CD4-positive, alpha-beta memory T cell (primary cell): ENCODE data around the gene NT5DC1. TPM values are rescaled to one million over a fixed set of nuclear protein-coding genes. Genes with fewer than 3 reads are reported as not detected.

Experiments
- CTCF ChIA-PET: fragments of 350-600 bp; sonication (Branson Sonifier 250); formaldehyde crosslinking; loops from one replicate; lab custom pipeline; 2021; ENCODE audit warnings: inconsistent platforms; ENCODE audit not compliant: partially characterized antibody; lab: Charles Lee
- POLR2A ChIA-PET: fragments of 350-600 bp; sonication (Branson Sonifier 250); formaldehyde crosslinking; loops from one replicate; lab custom pipeline; 2021; ENCODE audit not compliant: partially characterized antibody; lab: Charles Lee
- DNase-seq, 5 donors: peaks; one replicate each; pipeline versions ENCODE4 v3.0.0 to v3.0.0-alpha.2; 2020 to 2022; ENCODE audit warnings: mixed read lengths in 1 of 5
- H3K27ac ChIP-seq: one replicate; pipeline ENCODE4 v1.7.0; 2013; ENCODE audit warnings: low read depth, low read length
- H3K27me3 ChIP-seq: 2 replicates; pipeline ENCODE4 v1.7.0; 2013; ENCODE audit warnings: mild to moderate bottlenecking, low read length, moderate library complexity; ENCODE audit not compliant: insufficient read depth
- H3K36me3 ChIP-seq: 2 replicates; pipeline ENCODE4 v1.7.0; 2013; ENCODE audit warnings: mild to moderate bottlenecking, low read length, moderate library complexity; ENCODE audit not compliant: insufficient read depth
- H3K4me1 ChIP-seq: 2 replicates; pipeline ENCODE4 v1.7.0; 2013; ENCODE audit warnings: mild to moderate bottlenecking, low read length, moderate library complexity; ENCODE audit not compliant: insufficient read depth
- H3K4me3 ChIP-seq, 2 donors: one replicate each; pipeline ENCODE4 v1.7.0; 2013; ENCODE audit warnings: low read length in 2 of 2, mild to moderate bottlenecking in 1 of 2
- H3K9me3 ChIP-seq, 2 donors: one replicate each; pipeline ENCODE4 v1.7.0; 2013; ENCODE audit warnings: low read length in 2 of 2, control low read depth in 1 of 2; ENCODE audit not compliant: control insufficient read depth in 1 of 2
- H3K27ac Mint-ChIP-seq, 7 donors: one replicate each; pipeline ENCODE4 v1.8.0; 2020 to 2021; ENCODE audit warnings: mixed read lengths in 7 of 7, mild to moderate bottlenecking in 6 of 7, inconsistent platforms in 3 of 7, moderate library complexity in 3 of 7
- H3K27me3 Mint-ChIP-seq, 2 donors: one replicate each; pipeline ENCODE4 v1.8.0; 2020 to 2021; ENCODE audit warnings: mixed read lengths in 2 of 2
- H3K36me3 Mint-ChIP-seq, 2 donors: one replicate each; pipeline ENCODE4 v1.8.0; 2020 to 2021; ENCODE audit warnings: mixed read lengths in 2 of 2, inconsistent platforms in 1 of 2, mild to moderate bottlenecking in 1 of 2
- H3K4me1 Mint-ChIP-seq, 4 donors: one replicate each; pipeline ENCODE4 v1.8.0; 2020 to 2021; ENCODE audit warnings: mixed read lengths in 4 of 4, mild to moderate bottlenecking in 1 of 4
- H3K4me3 Mint-ChIP-seq, 8 donors: one replicate each; pipeline ENCODE4 v1.8.0; 2020 to 2021; ENCODE audit warnings: mixed read lengths in 8 of 8, mild to moderate bottlenecking in 7 of 8, moderate library complexity in 6 of 8, inconsistent platforms in 3 of 8
- H3K9me3 Mint-ChIP-seq, 8 donors: one replicate each; pipeline ENCODE4 v1.8.0; 2020 to 2021; ENCODE audit warnings: mixed read lengths in 8 of 8, mild to moderate bottlenecking in 5 of 8, inconsistent platforms in 3 of 8, moderate library complexity in 1 of 8
- intact Hi-C: fragments of 100-400 bp; cut with micrococcal nuclease; formaldehyde crosslinking; loops from one replicate; pipeline ENCODE4 v1.15.1; 2023
- polyA plus RNA-seq, 2 donors: library from polyadenylated mRNA; unstranded; fragments of 300-500 nt; fragmentation: Illumina TruSeq; gene quantifications; one replicate each; pipeline ENCODE4 v1.2.3, GENCODE V29; 2021
- total RNA-seq, 2 experiments: library from RNA; stranded (reverse); gene quantifications; one replicate each; pipeline ENCODE4 v1.2.3, GENCODE V29; 2021

Gene NT5DC1
- total and polyA plus RNA-seq, 4 experiments from 2014 or later: 50.5 to 78.4 (median 58.3) TPM

- Histone ChIP-seq H3K4me1 (no peaks in the 10 kb centered on the region), H3K4me3 (no peak overlapping the region), H3K27me3 (no peaks in the 10 kb centered on the region), H3K9me3 (no peaks in the 10 kb centered on the region), H3K27ac (no peak overlapping the region), H3K36me3 (peaks cover under 1% of the 10 kb centered on the region)
- Mint-ChIP-seq H3K4me1 (no peaks in the 10 kb centered on the region), H3K27ac (peak overlapping the region in 1 of 7 donors; percentile 25), H3K4me3 (no peak overlapping the region), H3K27me3 (no peaks in the 10 kb centered on the region), H3K9me3 (no peaks in the 10 kb centered on the region), H3K36me3 (peaks cover 16 to 29% of the 10 kb centered on the region in 2 donors)
- intact Hi-C loops: no loop called here
- ChIA-PET CTCF (interaction anchor here (0.7 to 1.8 kb wide), 5 partner anchors 11 to 330 kb away, joined by 3 to 5 read pairs (median 3); no protein-coding TSS in a partner anchor), POLR2A (no interaction called here)
- DNase-seq: peak in 2 of 5 donors; percentile 11 to 41
These were observed 128.7 kb downstream of the NT5DC1 start for GRCh38 chr6:116229287-116229913.

DNA sequence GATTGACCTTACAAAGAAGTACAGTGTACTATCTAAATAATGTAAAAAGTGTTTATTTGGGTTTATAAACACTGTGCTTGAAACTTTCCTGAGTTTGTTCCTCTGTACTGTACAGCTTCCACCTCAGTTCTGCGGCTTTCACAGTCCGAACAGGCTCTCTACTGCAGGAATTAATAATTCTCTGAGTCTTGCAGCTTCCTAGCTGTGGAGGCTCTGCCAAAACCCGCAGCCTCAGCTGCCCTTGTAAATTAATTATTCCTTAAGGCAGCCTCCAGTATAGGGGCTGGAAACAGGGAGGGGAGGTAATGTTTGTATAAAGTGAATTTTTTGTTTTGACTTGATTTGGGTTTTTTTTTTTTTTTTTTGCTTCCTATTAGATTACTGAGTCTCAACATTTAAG is 134.0 kb downstream of the NT5DC1 start:
- H3K9me3 ChIP-seq: no peaks in the 10 kb centered on the region
- H3K9me3 Mint-ChIP-seq: no peaks in the 10 kb centered on the region
- no peak overlapping the region for H3K4me3 ChIP-seq
- H3K27me3 ChIP-seq: no peaks in the 10 kb centered on the region
- ChIA-PET POLR2A (no interaction called here), CTCF (no interaction called here)
- H3K27ac ChIP-seq: no peak overlapping the region
- H3K4me1 ChIP-seq: no peaks in the 10 kb centered on the region
- no peak overlapping the region for H3K4me3 Mint-ChIP-seq
- peak overlapping the region in 2 of 7 donors; percentile 12 to 15 for H3K27ac Mint-ChIP-seq
- intact Hi-C loops: no loop called here
- DNase-seq: no peak
- peaks cover 7% of the 10 kb centered on the region for H3K36me3 ChIP-seq
- H3K27me3 Mint-ChIP-seq: no peaks in the 10 kb centered on the region
- peaks cover 20 to 30% of the 10 kb centered on the region in 2 donors for H3K36me3 Mint-ChIP-seq
- no peaks in the 10 kb centered on the region for H3K4me1 Mint-ChIP-seq

- Histone ChIP-seq H3K4me3 (no peak overlapping the region), H3K27me3 (no peaks in the 10 kb centered on the region), H3K9me3 (no peaks in the 10 kb centered on the region), H3K36me3 (peaks cover 7% of the 10 kb centered on the region), H3K27ac (no peak overlapping the region), H3K4me1 (no peaks in the 10 kb centered on the region)
- Mint-ChIP-seq H3K4me3 (no peak overlapping the region), H3K4me1 (no peaks in the 10 kb centered on the region), H3K36me3 (peaks cover 21 to 30% of the 10 kb centered on the region in 2 donors), H3K27me3 (no peaks in the 10 kb centered on the region), H3K27ac (no peak overlapping the region), H3K9me3 (no peaks in the 10 kb centered on the region)
- intact Hi-C loops: no loop called here
- POLR2A ChIA-PET: no interaction called here
- CTCF ChIA-PET: interaction anchor here (0.7 to 1.8 kb wide), 2 partner anchors 20 to 287 kb away, joined by 4 to 5 read pairs; no protein-coding TSS in a partner anchor
- DNase-seq: no peak
These were observed 137.4 kb downstream of the NT5DC1 start for GRCh38 chr6:116238083-116238482.

GRCh38 chr6:116239256-116239655 is 138.6 kb downstream of the NT5DC1 start:
- Histone ChIP-seq H3K27ac (no peak overlapping the region), H3K4me3 (no peak overlapping the region), H3K4me1 (no peaks in the 10 kb centered on the region), H3K9me3 (no peaks in the 10 kb centered on the region), H3K27me3 (no peaks in the 10 kb centered on the region), H3K36me3 (peaks cover 7% of the 10 kb centered on the region)
- POLR2A ChIA-PET: interaction anchor here (0.8 kb wide), 1 partner anchor 15 kb away, joined by 5 read pairs; the partner anchor contains the start of gene TSPYL4
- no peak for DNase-seq
- Mint-ChIP-seq H3K4me1 (no peaks in the 10 kb centered on the region), H3K36me3 (peaks cover 26 to 34% of the 10 kb centered on the region in 2 donors), H3K9me3 (no peaks in the 10 kb centered on the region), H3K4me3 (no peak overlapping the region), H3K27ac (peak overlapping the region in 3 of 7 donors; percentile 32 to 70 (median 36)), H3K27me3 (no peaks in the 10 kb centered on the region)
- CTCF ChIA-PET: interaction anchor here (1.8 kb wide), 1 partner anchor 21 kb away, joined by 5 read pairs; no protein-coding TSS in a partner anchor
- intact Hi-C loops: no loop called here

GRCh38 chr6:116239856-116240255 is 139.2 kb downstream of the NT5DC1 start:
- ChIA-PET POLR2A (interaction anchor here (0.8 kb wide), 1 partner anchor 14 kb away, joined by 5 read pairs; the partner anchor contains the start of gene TSPYL4), CTCF (no interaction called here)
- intact Hi-C loops: no loop called here
- Mint-ChIP-seq H3K4me3 (no peak overlapping the region), H3K27me3 (no peaks in the 10 kb centered on the region), H3K4me1 (no peaks in the 10 kb centered on the region), H3K27ac (peak overlapping the region in 1 of 7 donors; percentile 69), H3K9me3 (no peaks in the 10 kb centered on the region), H3K36me3 (peaks cover 28 to 38% of the 10 kb centered on the region in 2 donors)
- H3K27ac ChIP-seq: no peak overlapping the region
- H3K4me1 ChIP-seq: no peaks in the 10 kb centered on the region
- no peaks in the 10 kb centered on the region for H3K9me3 ChIP-seq
- peaks cover 7% of the 10 kb centered on the region for H3K36me3 ChIP-seq
- DNase-seq: no peak
- H3K4me3 ChIP-seq: no peak overlapping the region
- H3K27me3 ChIP-seq: no peaks in the 10 kb centered on the region

- ChIA-PET POLR2A (no interaction called here), CTCF (no interaction called here)
- peak in 1 of 5 donors; percentile 23 for DNase-seq
- Mint-ChIP-seq H3K4me1 (peaks cover 10 to 14% (median 11%) of the 10 kb centered on the region in 4 donors), H3K4me3 (no peak overlapping the region), H3K36me3 (peaks cover 17 to 22% of the 10 kb centered on the region in 2 donors), H3K27me3 (no peaks in the 10 kb centered on the region), H3K27ac (peak overlapping the region in 3 of 7 donors; percentile 24 to 57 (median 43)), H3K9me3 (no peaks in the 10 kb centered on the region)
- no peak overlapping the region for H3K27ac ChIP-seq
- H3K36me3 ChIP-seq: peaks cover 2% of the 10 kb centered on the region
- no peaks in the 10 kb centered on the region for H3K9me3 ChIP-seq
- intact Hi-C loops: no loop called here
- no peaks in the 10 kb centered on the region for H3K4me1 ChIP-seq
- no peak overlapping the region for H3K4me3 ChIP-seq
- H3K27me3 ChIP-seq: no peaks in the 10 kb centered on the region
These were observed 143.6 kb downstream of the NT5DC1 start for GRCh38 chr6:116244284-116244683.

DNA sequence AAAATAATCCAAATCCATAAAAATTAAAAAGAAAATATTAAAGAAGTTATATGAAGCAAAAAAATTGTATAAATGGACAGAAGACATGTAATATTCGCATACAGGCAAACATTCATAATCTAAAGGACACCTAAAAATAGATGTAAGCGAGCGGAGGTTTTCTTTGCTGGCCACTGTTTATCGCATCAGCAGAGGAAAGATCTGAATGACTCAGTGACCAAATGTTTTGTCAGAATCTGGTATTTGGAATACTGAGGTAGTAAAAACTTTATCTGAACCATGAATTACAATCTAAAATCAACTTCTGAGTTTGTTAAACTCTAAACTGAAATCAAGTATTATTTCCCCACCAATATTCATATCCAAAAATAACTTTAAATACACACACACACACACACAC is 145.4 kb downstream of the NT5DC1 start:
- no peaks in the 10 kb centered on the region for H3K27me3 ChIP-seq
- H3K27ac ChIP-seq: no peak overlapping the region
- intact Hi-C loops: no loop called here
- CTCF ChIA-PET: interaction anchor here (1.4 kb wide), 1 partner anchor 28 kb away, joined by 5 read pairs; no protein-coding TSS in a partner anchor
- H3K4me3 ChIP-seq: no peak overlapping the region
- H3K36me3 ChIP-seq: no peaks in the 10 kb centered on the region
- peaks cover 16% of the 10 kb centered on the region for H3K4me1 ChIP-seq
- Mint-ChIP-seq H3K4me3 (no peak overlapping the region), H3K9me3 (no peaks in the 10 kb centered on the region), H3K27ac (no peak overlapping the region), H3K27me3 (no peaks in the 10 kb centered on the region), H3K36me3 (peaks cover 7 to 20% of the 10 kb centered on the region in 2 donors), H3K4me1 (peaks cover 12 to 23% (median 19%) of the 10 kb centered on the region in 4 donors)
- H3K9me3 ChIP-seq: no peaks in the 10 kb centered on the region
- DNase-seq: no peak
- POLR2A ChIA-PET: no interaction called here
